Measurements from ENCODE around the gene ZFP82.
A peak's percentile ranks its signal among the peaks of the same experiment; 100 is the strongest.

ZFP82 gene

DNA sequence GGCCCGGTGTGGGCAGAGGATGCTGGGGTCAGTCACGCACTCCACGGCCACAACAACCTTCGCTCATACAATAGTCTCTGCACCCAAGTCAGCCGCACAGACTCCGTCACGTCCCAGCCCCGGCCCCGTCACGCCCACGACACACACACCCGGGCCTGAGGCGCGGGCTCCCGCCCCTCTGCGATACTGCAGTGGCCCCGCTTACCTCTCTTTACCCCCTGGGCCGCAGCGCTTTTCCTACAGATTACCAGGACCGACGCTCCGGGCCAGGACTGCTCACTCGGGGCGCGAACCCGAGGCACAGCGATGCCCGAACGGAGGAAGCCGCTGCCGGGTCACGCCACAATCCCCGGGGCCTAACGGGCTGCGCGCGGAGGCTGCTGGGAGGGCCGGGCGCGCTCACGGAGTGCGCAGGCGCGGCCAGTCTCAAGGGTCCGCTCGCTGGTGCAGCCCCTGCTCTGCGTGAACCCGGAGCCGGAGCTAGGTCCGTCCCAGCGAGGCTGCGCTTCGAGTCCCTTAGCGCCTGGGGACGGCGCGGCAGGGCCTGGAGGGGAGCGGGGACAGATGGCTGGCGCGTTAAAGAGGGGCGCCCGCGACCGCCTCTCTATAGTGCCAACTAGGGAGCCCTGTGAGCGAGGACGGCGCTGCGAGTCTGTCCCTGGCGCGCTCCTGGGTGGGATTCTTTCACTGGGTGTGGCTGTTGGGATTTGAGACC, at the start of gene ZFP82:
Gene ZFP82 (minus strand): TSS at position 358 of the 715 bp plus-strand sequence. CDS start 8,855 bp downstream, outside the sequence.
- no peaks in the 10 kb centered on the region for H3K36me3 ChIP-seq (ENCODE audit: control insufficient read depth, insufficient read depth, low read length)
- peak within 1 kb of the TSS; percentile 74 for H3K4me3 ChIP-seq (ENCODE audit: low read length)
- WGBS (ENCODE audit: insufficient coverage, insufficient read length) = no CpG with 5 or more reads among the region's 70 CpGs
- DNase-seq (ENCODE audit: low read depth, low spot score) = peak; percentile 70
- H3K4me1 ChIP-seq (ENCODE audit: control insufficient read depth, insufficient read depth, low read length) = peaks cover 1% of the 10 kb centered on the region; the same call in 1 of the 2 replicates
- no peak within 1 kb of the TSS for H3K27ac ChIP-seq (ENCODE audit: low read length)
- H3K27me3 ChIP-seq (ENCODE audit: control insufficient read depth, insufficient read depth, low read length) = peaks cover 3% of the 10 kb centered on the region
- H3K9me3 ChIP-seq (ENCODE audit: control insufficient read depth, insufficient read depth, low read length) = no peaks in the 10 kb centered on the region

DNA sequence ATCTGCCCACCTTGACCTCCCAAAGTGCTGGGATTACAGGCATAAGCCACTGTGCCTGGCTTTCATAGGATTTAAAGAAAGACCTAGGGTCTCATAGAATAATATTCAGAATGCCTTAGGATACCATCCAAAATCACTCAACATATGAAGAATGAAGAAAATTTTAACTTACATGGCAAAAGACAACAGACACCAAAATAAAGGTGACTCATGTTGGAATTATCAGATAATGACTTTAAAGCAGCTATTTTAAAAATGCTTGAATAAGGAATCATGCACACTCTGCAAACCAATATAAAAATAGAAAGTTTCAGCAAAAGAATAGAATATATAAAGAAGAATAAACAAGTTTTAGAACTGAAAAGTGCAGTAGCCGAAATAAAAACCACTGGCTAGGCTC, 41.6 kb upstream of the ZFP82 start:
- DNase-seq (ENCODE audit: low read depth, low spot score) = no peak
- Histone ChIP-seq H3K27me3 (ENCODE audit: control insufficient read depth, insufficient read depth, low read length) (no peaks in the 10 kb centered on the region), H3K9me3 (ENCODE audit: control insufficient read depth, insufficient read depth, low read length) (no peaks in the 10 kb centered on the region), H3K4me1 (ENCODE audit: control insufficient read depth, insufficient read depth, low read length) (no peaks in the 10 kb centered on the region), H3K4me3 (ENCODE audit: low read length) (no peak overlapping the region), H3K36me3 (ENCODE audit: control insufficient read depth, insufficient read depth, low read length) (no peaks in the 10 kb centered on the region), H3K27ac (ENCODE audit: low read length) (no peak overlapping the region)
- no CpG with 5 or more reads among the region's 1 CpG for WGBS (ENCODE audit: insufficient coverage, insufficient read length)

DNA sequence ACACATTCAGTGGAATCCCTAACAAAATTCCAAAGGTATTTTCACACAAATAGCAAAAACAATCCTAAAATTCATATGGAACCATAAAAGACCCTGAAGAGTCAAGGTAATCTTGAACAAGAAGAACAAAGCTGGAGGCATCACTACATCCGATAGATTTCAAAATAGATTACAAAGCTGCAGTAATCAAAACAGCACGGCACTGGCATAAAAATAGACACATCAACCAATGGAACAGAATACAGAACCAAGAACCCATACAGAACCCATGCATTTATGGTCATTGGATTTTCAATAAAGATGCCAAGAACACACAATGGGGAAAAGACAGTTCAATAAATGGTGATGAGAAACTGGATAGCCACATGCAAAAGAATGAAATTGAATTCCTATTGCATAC, 38.4 kb upstream of the ZFP82 start:
- no peak overlapping the region for H3K27ac ChIP-seq (ENCODE audit: low read length)
- no CpG with 5 or more reads among the region's 2 CpGs for WGBS (ENCODE audit: insufficient coverage, insufficient read length)
- H3K27me3 ChIP-seq (ENCODE audit: control insufficient read depth, insufficient read depth, low read length) = no peaks in the 10 kb centered on the region
- H3K4me3 ChIP-seq (ENCODE audit: low read length) = no peak overlapping the region
- H3K36me3 ChIP-seq (ENCODE audit: control insufficient read depth, insufficient read depth, low read length) = no peaks in the 10 kb centered on the region
- H3K4me1 ChIP-seq (ENCODE audit: control insufficient read depth, insufficient read depth, low read length) = no peaks in the 10 kb centered on the region
- no peak for DNase-seq (ENCODE audit: low read depth, low spot score)
- H3K9me3 ChIP-seq (ENCODE audit: control insufficient read depth, insufficient read depth, low read length) = no peaks in the 10 kb centered on the region

DNA sequence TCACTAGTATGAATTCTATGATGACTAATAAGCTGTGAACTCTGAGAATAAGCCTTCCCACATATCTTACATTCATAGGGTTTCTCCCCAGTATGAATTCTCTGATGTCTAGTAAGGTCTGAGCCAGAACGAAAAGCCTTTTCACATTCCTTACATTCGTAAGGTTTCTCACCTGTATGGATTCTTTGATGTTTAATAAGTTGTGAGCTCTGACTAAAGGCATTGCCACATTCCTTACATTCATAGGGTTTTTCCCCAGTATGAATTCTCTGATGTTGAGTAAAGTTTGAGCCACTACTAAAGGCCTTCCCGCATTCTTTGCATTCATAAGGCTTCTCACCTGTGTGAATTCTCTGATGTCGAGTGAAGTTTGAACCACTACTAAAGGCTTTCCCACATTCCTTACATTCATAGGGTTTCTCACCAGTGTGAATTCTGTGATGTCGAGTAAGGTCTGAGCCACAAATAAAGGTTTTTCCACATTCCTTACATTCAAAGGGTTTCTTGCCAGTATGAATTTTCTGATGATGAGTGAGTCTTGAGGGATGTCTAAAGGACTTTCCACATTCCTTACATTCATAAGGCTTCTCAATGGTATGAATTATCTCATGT, 30.7 kb upstream of the ZFP82 start:
- no peaks in the 10 kb centered on the region; the same call in 1 of the 2 replicates for H3K9me3 ChIP-seq (ENCODE audit: control insufficient read depth, insufficient read depth, low read length)
- no CpG with 5 or more reads among the region's 5 CpGs for WGBS (ENCODE audit: insufficient coverage, insufficient read length)

DNA sequence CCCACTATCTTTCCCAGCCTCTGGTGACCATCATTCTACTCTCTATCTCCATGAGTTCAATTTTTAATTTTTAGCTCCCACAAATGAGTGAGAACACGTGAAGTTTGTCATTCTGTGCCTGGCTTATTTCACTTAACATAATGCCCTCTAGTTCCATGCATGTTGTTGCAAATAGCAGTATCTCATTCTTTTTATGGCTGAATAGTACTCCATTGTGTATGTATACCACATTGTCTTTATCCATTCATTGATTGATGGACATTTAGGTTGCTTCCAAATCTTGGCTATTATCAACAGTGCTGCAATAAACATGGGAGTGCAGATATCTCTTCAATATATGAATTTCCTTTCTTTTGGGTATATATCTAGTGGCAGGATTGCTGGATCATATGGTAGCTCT, 22.9 kb upstream of the ZFP82 start:
- no peaks in the 10 kb centered on the region for H3K9me3 ChIP-seq (ENCODE audit: control insufficient read depth, insufficient read depth, low read length)
- DNase-seq (ENCODE audit: low read depth, low spot score) = no peak

More for the DNA sequence above, 30.7 kb upstream of the ZFP82 start:
- Histone ChIP-seq H3K27me3 (ENCODE audit: control insufficient read depth, insufficient read depth, low read length) (no peaks in the 10 kb centered on the region), H3K36me3 (ENCODE audit: control insufficient read depth, insufficient read depth, low read length) (peaks cover 8% of the 10 kb centered on the region; the same call in 1 of the 2 replicates), H3K4me3 (ENCODE audit: low read length) (no peak overlapping the region), H3K27ac (ENCODE audit: low read length) (no peak overlapping the region), H3K4me1 (ENCODE audit: control insufficient read depth, insufficient read depth, low read length) (no peaks in the 10 kb centered on the region)
- no peak for DNase-seq (ENCODE audit: low read depth, low spot score)

DNA sequence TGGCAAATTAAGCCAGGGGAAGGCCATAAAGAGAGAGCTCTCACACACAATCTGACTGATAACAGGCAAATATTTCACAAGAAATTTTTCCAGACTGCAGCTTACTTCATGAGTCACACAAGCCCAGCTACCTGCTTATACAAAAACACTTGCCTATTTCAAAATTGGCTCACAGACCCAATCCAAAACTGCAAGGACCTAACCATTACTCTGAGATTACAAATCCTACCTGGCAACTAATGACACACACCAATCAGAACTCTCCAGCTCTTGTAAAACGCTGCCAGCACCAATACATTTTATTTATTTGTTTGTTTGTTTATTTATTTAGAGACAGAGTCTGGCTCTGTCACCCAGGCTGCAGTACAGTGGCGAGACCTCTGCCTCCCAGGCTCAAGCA, 18.1 kb upstream of the ZFP82 start:
- Histone ChIP-seq H3K9me3 (ENCODE audit: control insufficient read depth, insufficient read depth, low read length) (no peaks in the 10 kb centered on the region), H3K4me1 (ENCODE audit: control insufficient read depth, insufficient read depth, low read length) (no peaks in the 10 kb centered on the region), H3K27ac (ENCODE audit: low read length) (no peak overlapping the region), H3K4me3 (ENCODE audit: low read length) (no peak overlapping the region), H3K36me3 (ENCODE audit: control insufficient read depth, insufficient read depth, low read length) (no peaks in the 10 kb centered on the region), H3K27me3 (ENCODE audit: control insufficient read depth, insufficient read depth, low read length) (no peaks in the 10 kb centered on the region)
- no peak for DNase-seq (ENCODE audit: low read depth, low spot score)
- no CpG with 5 or more reads among the region's 2 CpGs for WGBS (ENCODE audit: insufficient coverage, insufficient read length)

More for the DNA sequence above, 22.9 kb upstream of the ZFP82 start:
- no peaks in the 10 kb centered on the region for H3K36me3 ChIP-seq (ENCODE audit: control insufficient read depth, insufficient read depth, low read length)
- no CpG with 5 or more reads among the region's 1 CpG for WGBS (ENCODE audit: insufficient coverage, insufficient read length)
- no peak overlapping the region for H3K27ac ChIP-seq (ENCODE audit: low read length)
- H3K4me3 ChIP-seq (ENCODE audit: low read length) = no peak overlapping the region
- no peaks in the 10 kb centered on the region for H3K4me1 ChIP-seq (ENCODE audit: control insufficient read depth, insufficient read depth, low read length)
- no peaks in the 10 kb centered on the region for H3K27me3 ChIP-seq (ENCODE audit: control insufficient read depth, insufficient read depth, low read length)

DNA sequence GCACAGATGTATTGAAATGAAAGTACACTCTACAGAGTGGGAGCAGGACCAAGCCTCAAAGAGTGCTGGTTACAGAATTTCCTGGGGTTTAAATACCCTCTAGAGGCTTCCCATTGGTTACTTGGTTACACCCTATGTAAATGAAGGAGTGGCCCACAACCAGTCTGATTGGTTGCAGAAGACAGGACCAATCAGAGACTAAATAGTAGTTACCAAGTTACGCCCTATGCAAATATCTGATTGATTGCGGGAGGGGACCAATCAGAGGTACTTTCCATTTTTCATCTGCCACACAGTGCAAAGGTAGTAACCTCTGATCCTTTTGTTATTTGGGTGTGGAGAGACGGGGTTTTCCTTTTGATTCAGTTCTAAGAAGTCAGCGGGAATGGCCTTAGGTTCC, 5.5 kb upstream of the ZFP82 start:
- Histone ChIP-seq H3K9me3 (ENCODE audit: control insufficient read depth, insufficient read depth, low read length) (no peaks in the 10 kb centered on the region), H3K27ac (ENCODE audit: low read length) (no peak overlapping the region), H3K36me3 (ENCODE audit: control insufficient read depth, insufficient read depth, low read length) (no peaks in the 10 kb centered on the region), H3K4me3 (ENCODE audit: low read length) (no peak overlapping the region), H3K27me3 (ENCODE audit: control insufficient read depth, insufficient read depth, low read length) (peaks cover 3% of the 10 kb centered on the region), H3K4me1 (ENCODE audit: control insufficient read depth, insufficient read depth, low read length) (peaks cover 1% of the 10 kb centered on the region; the same call in 1 of the 2 replicates)
- DNase-seq (ENCODE audit: low read depth, low spot score) = no peak
- WGBS (ENCODE audit: insufficient coverage, insufficient read length) = no CpG with 5 or more reads among the region's 4 CpGs

DNA sequence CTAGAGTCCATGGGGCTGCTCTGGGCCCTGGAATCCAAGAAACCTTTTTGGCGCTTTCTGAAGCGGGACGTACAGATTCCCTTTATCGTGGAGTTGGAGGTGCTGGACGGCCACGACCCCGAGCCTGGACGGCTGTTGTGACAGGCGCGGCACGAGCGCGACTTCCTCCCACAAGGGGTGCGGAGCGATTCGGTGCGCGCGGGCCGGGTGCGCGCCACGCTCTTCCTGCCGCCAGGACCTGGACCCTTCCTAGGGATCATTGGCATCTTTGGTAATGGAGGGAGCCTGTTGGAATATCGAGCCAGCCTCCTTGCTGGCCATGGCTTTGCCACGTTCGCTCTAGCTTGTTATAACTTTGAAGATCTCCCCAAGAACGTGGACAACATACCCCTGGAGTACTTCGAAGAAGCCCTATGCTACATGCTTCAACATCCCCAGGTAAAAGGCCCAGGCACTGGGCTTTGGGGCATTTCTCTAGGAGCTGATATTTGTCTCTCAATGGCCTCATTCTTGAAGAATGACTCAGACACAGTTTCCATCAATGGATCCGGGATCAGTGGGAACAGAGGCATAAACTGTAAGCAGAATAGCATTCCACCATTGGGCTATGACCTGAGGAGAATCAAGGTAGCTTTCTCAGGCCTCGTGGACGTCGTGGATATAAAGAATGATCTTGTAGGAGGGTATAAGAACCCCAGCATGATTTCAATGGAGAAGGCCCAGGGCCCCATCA, 3.5 kb upstream of the ZFP82 start:
- H3K27ac ChIP-seq (ENCODE audit: low read length) = no peak overlapping the region

DNA sequence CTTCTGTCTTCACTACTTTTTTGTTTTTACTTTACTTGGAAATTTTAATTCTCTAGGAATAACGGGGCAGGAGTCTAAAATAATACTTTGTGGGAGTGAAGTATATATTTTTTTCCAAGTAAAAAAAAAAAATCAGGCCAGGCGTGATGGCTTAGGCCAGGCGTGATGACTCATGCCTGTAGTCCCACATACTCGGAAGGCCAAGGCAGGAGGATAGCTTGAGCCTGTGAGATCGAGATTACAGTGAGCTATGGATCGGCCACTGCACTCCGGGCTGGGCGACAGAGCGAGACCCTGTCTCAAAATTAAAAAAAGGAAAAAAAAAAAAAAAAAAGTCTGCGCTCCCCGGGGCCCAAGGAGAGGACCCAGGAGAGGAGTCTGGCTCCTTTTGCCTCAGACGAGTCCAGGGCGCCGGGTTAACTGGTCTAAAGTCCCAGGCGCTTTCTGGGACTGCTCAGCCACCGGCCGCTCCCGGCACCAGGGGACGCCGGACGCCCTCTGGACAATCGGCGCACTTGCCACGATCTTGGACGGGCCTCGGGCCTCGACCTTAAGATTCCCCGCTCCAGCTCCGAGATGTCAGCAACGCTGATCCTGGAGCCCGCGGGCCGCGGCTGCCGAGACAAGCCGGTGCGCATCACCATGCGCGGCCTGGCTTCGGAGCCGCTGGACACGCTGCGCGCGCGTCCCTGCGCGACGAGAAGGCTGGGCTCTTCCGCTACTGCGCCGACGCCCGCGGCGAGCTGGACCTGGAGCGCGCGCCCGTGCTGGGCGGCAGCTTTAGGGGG, 2.7 kb upstream of the ZFP82 start:
- no CpG with 5 or more reads among the region's 61 CpGs for WGBS (ENCODE audit: insufficient coverage, insufficient read length)
- Histone ChIP-seq H3K36me3 (ENCODE audit: control insufficient read depth, insufficient read depth, low read length) (no peaks in the 10 kb centered on the region), H3K27me3 (ENCODE audit: control insufficient read depth, insufficient read depth, low read length) (peaks cover 3% of the 10 kb centered on the region), H3K4me1 (ENCODE audit: control insufficient read depth, insufficient read depth, low read length) (peaks cover 1% of the 10 kb centered on the region; the same call in 1 of the 2 replicates), H3K27ac (ENCODE audit: low read length) (no peak overlapping the region), H3K4me3 (ENCODE audit: low read length) (peak overlapping the region; percentile 46; the same call in 1 of the 2 replicates), H3K9me3 (ENCODE audit: control insufficient read depth, insufficient read depth, low read length) (no peaks in the 10 kb centered on the region)
- no peak for DNase-seq (ENCODE audit: low read depth, low spot score)

More for the DNA sequence above, 3.5 kb upstream of the ZFP82 start:
- no peak for DNase-seq (ENCODE audit: low read depth, low spot score)
- H3K4me1 ChIP-seq (ENCODE audit: control insufficient read depth, insufficient read depth, low read length) = peaks cover 1% of the 10 kb centered on the region; the same call in 1 of the 2 replicates
- no peaks in the 10 kb centered on the region for H3K36me3 ChIP-seq (ENCODE audit: control insufficient read depth, insufficient read depth, low read length)
- H3K4me3 ChIP-seq (ENCODE audit: low read length) = peak overlapping the region; percentile 46; the same call in 1 of the 2 replicates
- H3K27me3 ChIP-seq (ENCODE audit: control insufficient read depth, insufficient read depth, low read length) = peaks cover 3% of the 10 kb centered on the region
- no peaks in the 10 kb centered on the region for H3K9me3 ChIP-seq (ENCODE audit: control insufficient read depth, insufficient read depth, low read length)
- no CpG with 5 or more reads among the region's 33 CpGs for WGBS (ENCODE audit: insufficient coverage, insufficient read length)
